Panc1 (cell line): ENCODE measurements around the gene CACNA1I.

Experiments
- CTCF ChIP-seq: fragments of 450-650 bp; IDR thresholded peaks from 2 replicates; pipeline ENCODE4 v1.5.1; 2017; ENCODE audit warnings: mild to moderate bottlenecking
- POLR2AphosphoS5 ChIP-seq: IDR thresholded peaks from 2 replicates; pipeline ENCODE4 v1.6.1; 2012; ENCODE audit warnings: mild to moderate bottlenecking, low read depth, low read length, moderate library complexity
- REST ChIP-seq, 2 experiments: IDR thresholded peaks; 2 replicates each; pipeline ENCODE4 v1.6.1; 2011 to 2012; ENCODE audit warnings: low read depth in 2 of 2, control low read depth in 1 of 2, low read length in 1 of 2, mild to moderate bottlenecking in 1 of 2, moderate library complexity in 1 of 2; ENCODE audit not compliant: insufficient read depth in 1 of 2
- SIN3A ChIP-seq: IDR thresholded peaks from 2 replicates; pipeline ENCODE4 v1.6.1; 2012; ENCODE audit warnings: low read depth, mild to moderate bottlenecking, low read length, moderate library complexity, borderline replicate concordance; ENCODE audit not compliant: insufficient read depth
- TCF7L2 ChIP-seq: IDR thresholded peaks from 2 replicates; pipeline ENCODE4 v1.6.1; 2011; ENCODE audit warnings: mild to moderate bottlenecking, low read depth, low read length, inconsistent platforms

- no peak for TF ChIP-seq CTCF
- no peak for TF ChIP-seq POLR2AphosphoS5
- no peak for TF ChIP-seq REST (IDR thresholded peaks at IDR 0.05; ENCODE audit: insufficient read depth in 1 of 2, low read depth in 2 of 2, low read length in 1 of 2)
- no peak for TF ChIP-seq TCF7L2
- TF ChIP-seq SIN3A = no peak
Observed at GRCh38 chr22:39731881-39732555, 161.5 kb downstream of the CACNA1I start.
